Glutamatergic neuron (in vitro differentiated cells): ENCODE data around the gene FGF8. TPM values are rescaled to one million over a fixed set of nuclear protein-coding genes. Genes with fewer than 3 reads are reported as not detected.

Source experiments
- DNase-seq: peaks from one replicate; pipeline ENCODE4 v3.0.0; 2022
- H3K27ac Mint-ChIP-seq: one replicate; pipeline ENCODE4 v1.8.0; 2020; ENCODE audit warnings: mild to moderate bottlenecking, mixed read lengths, inconsistent platforms; ENCODE audit not compliant: unreplicated experiment
- H3K27me3 Mint-ChIP-seq: one replicate; pipeline ENCODE4 v1.8.0; 2020; ENCODE audit warnings: mild to moderate bottlenecking, moderate library complexity, mixed read lengths, inconsistent platforms; ENCODE audit not compliant: unreplicated experiment
- H3K36me3 Mint-ChIP-seq: one replicate; pipeline ENCODE4 v1.8.0; 2020; ENCODE audit warnings: mild to moderate bottlenecking, mixed read lengths, inconsistent platforms; ENCODE audit not compliant: unreplicated experiment
- H3K4me1 Mint-ChIP-seq: one replicate; pipeline ENCODE4 v1.8.0; 2020; ENCODE audit warnings: mild to moderate bottlenecking, low read depth, mixed read lengths, inconsistent platforms; ENCODE audit not compliant: unreplicated experiment
- H3K4me3 Mint-ChIP-seq: one replicate; pipeline ENCODE4 v1.8.0; 2020; ENCODE audit warnings: mild to moderate bottlenecking, mixed read lengths, inconsistent platforms; ENCODE audit not compliant: unreplicated experiment
- H3K9me3 Mint-ChIP-seq: one replicate; pipeline ENCODE4 v1.8.0; 2020; ENCODE audit warnings: mild to moderate bottlenecking, moderate library complexity, mixed read lengths, inconsistent platforms; ENCODE audit not compliant: unreplicated experiment
- total RNA-seq: library from RNA; stranded (reverse); fragmentation: NEBNext Ultra II Directional; extraction: Animal tissue kit (Norgen Biotek cat#: 25700); gene quantifications from one replicate; pipeline ENCODE4 v1.2.1, GENCODE V29; 2021; ENCODE audit not compliant: unreplicated experiment
- TF ChIP-seq, protein P1 (sequence below): fragments of 200-600 bp; sonication (generic); IDR thresholded peaks from one replicate; pipeline ENCODE4 v1.5.0; 2021; ENCODE audit not compliant: partially characterized antibody, unreplicated experiment

The FGF8 gene
- total RNA-seq, 1 donor from 2014 or later, result 1.1 TPM

DNA sequence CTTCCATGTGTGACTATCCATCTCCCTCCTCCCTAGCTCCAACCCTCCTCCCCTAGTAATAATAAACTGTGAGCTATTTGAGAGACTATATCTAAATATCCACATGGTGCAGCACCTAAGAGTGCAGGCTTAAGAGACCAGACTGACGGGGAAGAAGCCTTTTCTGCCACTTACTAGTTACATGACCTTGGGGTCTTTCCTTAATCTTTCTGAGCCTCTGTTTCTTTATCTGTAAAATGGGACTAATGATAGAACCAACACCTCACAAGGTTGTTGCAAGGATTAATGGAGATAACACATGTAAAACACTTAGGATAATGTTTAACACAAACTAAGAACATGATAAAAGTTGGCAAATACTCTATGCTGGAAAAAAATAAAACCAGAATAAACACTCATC, 43.8 kb downstream of the FGF8 start:
- TF ChIP-seq, protein P1, sequence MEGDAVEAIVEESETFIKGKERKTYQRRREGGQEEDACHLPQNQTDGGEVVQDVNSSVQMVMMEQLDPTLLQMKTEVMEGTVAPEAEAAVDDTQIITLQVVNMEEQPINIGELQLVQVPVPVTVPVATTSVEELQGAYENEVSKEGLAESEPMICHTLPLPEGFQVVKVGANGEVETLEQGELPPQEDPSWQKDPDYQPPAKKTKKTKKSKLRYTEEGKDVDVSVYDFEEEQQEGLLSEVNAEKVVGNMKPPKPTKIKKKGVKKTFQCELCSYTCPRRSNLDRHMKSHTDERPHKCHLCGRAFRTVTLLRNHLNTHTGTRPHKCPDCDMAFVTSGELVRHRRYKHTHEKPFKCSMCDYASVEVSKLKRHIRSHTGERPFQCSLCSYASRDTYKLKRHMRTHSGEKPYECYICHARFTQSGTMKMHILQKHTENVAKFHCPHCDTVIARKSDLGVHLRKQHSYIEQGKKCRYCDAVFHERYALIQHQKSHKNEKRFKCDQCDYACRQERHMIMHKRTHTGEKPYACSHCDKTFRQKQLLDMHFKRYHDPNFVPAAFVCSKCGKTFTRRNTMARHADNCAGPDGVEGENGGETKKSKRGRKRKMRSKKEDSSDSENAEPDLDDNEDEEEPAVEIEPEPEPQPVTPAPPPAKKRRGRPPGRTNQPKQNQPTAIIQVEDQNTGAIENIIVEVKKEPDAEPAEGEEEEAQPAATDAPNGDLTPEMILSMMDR, result no peak
- H3K36me3 Mint-ChIP-seq, result no peaks in the 10 kb centered on the region
- H3K27me3 Mint-ChIP-seq, result peaks cover 3% of the 10 kb centered on the region
- no peak overlapping the region for H3K27ac Mint-ChIP-seq
- no peak for DNase-seq
- H3K4me3 Mint-ChIP-seq, result no peak overlapping the region
- H3K4me1 Mint-ChIP-seq, result no peaks in the 10 kb centered on the region
- peaks cover 3% of the 10 kb centered on the region for H3K9me3 Mint-ChIP-seq

DNA sequence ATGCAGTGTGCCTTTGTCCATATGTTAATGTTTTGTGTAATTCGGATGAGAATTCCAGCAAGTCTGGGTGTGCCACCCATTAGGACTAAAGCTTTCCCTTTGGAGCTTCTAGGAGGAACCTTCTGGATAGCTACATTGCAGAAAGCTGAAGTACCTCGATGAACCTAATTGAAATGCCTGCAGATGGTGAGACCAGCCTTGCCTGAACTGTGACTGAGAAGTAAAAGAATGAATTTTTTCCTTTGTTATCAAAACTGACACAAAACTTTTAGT, 49.9 kb downstream of the FGF8 start:
- no peak for DNase-seq
- H3K9me3 Mint-ChIP-seq, result peaks cover 2% of the 10 kb centered on the region
- H3K36me3 Mint-ChIP-seq, result no peaks in the 10 kb centered on the region
- TF ChIP-seq, protein P1, result no peak
- peaks cover 2% of the 10 kb centered on the region for H3K27me3 Mint-ChIP-seq
- H3K4me3 Mint-ChIP-seq, result no peak overlapping the region
- H3K4me1 Mint-ChIP-seq, result peaks cover 15% of the 10 kb centered on the region
- H3K27ac Mint-ChIP-seq, result no peak overlapping the region

DNA sequence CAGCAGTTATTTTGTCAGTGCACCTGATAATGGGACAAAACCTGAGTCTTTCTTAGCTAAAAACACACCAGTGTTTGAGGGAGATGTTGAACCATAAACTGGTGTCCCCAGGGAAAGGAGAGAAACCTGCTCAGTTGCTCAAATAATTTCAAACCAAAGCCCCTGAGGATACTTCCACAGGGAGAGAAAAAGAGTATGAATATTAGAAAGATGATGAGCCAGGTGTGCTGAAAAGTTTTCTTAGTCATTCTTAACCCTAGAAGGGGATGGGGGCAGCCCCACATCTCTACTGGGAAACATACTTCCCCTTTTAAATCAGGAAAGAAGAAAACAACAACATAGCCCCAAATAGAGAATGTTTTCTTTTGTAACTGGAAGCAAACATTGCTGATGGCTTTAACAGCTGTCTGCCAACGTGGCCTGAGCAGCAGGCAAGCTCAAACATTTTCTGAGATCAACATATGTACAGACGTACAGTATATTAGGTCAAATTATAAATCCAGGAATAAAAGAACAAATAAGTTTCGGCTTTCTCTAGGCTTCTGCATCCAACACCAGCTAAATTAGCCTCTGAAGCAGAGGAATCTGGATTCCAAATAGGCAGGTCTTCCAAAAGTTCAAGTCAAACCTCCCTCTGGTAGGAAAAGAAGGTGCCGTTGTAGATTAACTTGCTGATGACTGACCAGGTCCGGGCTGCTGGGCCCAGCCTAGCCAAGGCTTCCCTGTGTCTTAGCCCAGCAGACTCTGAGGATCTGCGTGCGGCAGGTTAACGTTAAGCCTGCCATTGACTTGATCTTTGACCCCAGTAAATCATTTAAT, 50.4 kb downstream of the FGF8 start:
- Mint-ChIP-seq H3K36me3 (no peaks in the 10 kb centered on the region), H3K4me1 (peaks cover 15% of the 10 kb centered on the region), H3K27me3 (peaks cover 2% of the 10 kb centered on the region), H3K27ac (no peak overlapping the region), H3K4me3 (no peak overlapping the region), H3K9me3 (peaks cover 2% of the 10 kb centered on the region)
- DNase-seq, result peak; percentile 22
- TF ChIP-seq, protein P1, result no peak

DNA sequence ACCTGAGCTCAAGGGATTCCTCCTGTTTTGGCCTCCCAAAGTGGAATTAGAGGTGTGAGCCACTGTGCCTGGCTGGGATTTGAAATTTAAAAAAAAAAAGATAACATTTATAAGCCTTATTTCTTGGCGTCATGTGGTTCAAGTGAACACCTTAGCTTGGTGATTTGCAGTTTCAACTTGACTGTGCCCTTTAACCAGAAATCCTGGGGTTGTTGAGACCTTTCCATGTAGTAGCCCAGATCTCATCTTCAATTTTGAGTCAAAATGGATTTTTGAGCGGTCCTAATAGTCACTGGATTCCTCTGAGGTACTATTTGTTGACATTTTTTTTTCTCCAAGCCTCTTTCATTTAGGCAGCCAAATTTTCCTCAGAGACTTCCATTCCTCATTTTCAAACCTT, 51.5 kb downstream of the FGF8 start:
- no peaks in the 10 kb centered on the region for H3K36me3 Mint-ChIP-seq
- peaks cover 2% of the 10 kb centered on the region for H3K9me3 Mint-ChIP-seq
- no peak overlapping the region for H3K4me3 Mint-ChIP-seq
- peaks cover 2% of the 10 kb centered on the region for H3K27me3 Mint-ChIP-seq
- no peak overlapping the region for H3K27ac Mint-ChIP-seq
- TF ChIP-seq, protein P1, result no peak
- H3K4me1 Mint-ChIP-seq, result peaks cover 15% of the 10 kb centered on the region
- DNase-seq, result no peak

DNA sequence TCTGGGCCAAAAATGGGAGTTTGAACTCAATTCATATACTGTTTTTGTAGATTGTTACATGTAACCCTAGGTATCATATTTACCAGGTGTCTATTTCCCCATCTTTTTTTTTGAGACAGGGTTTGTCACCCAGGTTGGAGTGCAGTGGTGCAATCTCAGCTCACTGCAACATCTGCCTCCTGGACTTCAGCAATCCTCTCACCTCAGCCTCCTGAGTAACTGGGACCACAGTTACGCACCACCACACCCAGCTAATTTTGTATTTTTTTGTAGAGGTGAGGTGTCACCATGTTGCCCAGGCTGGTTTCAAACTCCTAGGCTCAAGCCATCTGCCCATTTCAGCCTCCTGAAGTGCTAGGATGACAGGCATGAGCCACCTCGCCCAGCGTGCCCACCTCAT, 52.7 kb downstream of the FGF8 start:
- Mint-ChIP-seq H3K9me3 (peaks cover 2% of the 10 kb centered on the region), H3K27ac (no peak overlapping the region)

More for the DNA sequence above, 52.7 kb downstream of the FGF8 start:
- no peak overlapping the region for H3K4me3 Mint-ChIP-seq
- DNase-seq, result no peak
- no peaks in the 10 kb centered on the region for H3K36me3 Mint-ChIP-seq
- TF ChIP-seq, protein P1, result no peak
- peaks cover 15% of the 10 kb centered on the region for H3K4me1 Mint-ChIP-seq
- peaks cover 2% of the 10 kb centered on the region for H3K27me3 Mint-ChIP-seq
